Endothelial cell of umbilical vein (primary cell): ENCODE data around the gene XIRP1. TPM values are rescaled to one million over a fixed set of nuclear protein-coding genes. Genes with fewer than 3 reads are reported as not detected.
A peak's percentile ranks its signal among the peaks of the same experiment; 100 is the strongest.

Experiments used
- BruUV-seq: library from RNA; stranded (reverse); fragments of 400-500 nt; replicated peaks from 2 replicates; lab custom pipeline; 2021; lab: Mats Ljungman, UMichigan
- CTCF ChIA-PET: fragments of 300-600, 350-600 bp; sonication (Branson Sonifier 250); formaldehyde crosslinking; loops from one replicate; lab custom pipeline; 2021; ENCODE audit warnings: antibody characterized with exemption, inconsistent platforms; lab: Charles Lee
- POLR2A ChIA-PET: fragments of 300-600, 350-600 bp; sonication (Branson Sonifier 250); formaldehyde crosslinking; loops from one replicate; lab custom pipeline; 2021; ENCODE audit warnings: antibody characterized with exemption, inconsistent platforms; lab: Charles Lee
- DNase-seq: peaks from one replicate; pipeline ENCODE4 v3.0.0-alpha.2; 2011; ENCODE audit warnings: low read depth, low spot score
- FAIRE-seq: peaks from 2 replicates; lab custom pipeline; 2011; peaks lifted over from hg19 to GRCh38; lab: Jason Lieb, UNC
- H2AFZ ChIP-seq: 2 replicates; pipeline ENCODE4 v1.6.0; 2012; ENCODE audit warnings: low read depth, low read length, control low read depth, inconsistent platforms
- H3K27ac ChIP-seq: 2 replicates; pipeline ENCODE4 v1.5.1; 2011; ENCODE audit warnings: low read depth, mild to moderate bottlenecking, control low read depth, low read length, moderate library complexity; ENCODE audit not compliant: insufficient read depth
- H3K27me3 ChIP-seq, 2 experiments: 2 replicates each; pipeline versions ENCODE4 v1.6.0 to v1.6.1; 2011; ENCODE audit warnings: low read length in 2 of 2, mixed read lengths in 1 of 2; ENCODE audit not compliant: control insufficient read depth in 2 of 2, insufficient read depth in 2 of 2
- H3K36me3 ChIP-seq, 2 experiments: 2 replicates in 1 of 2; 3 replicates in 1 of 2; pipeline ENCODE4 v1.5.1; 2011; ENCODE audit warnings: low read length in 2 of 2, mild to moderate bottlenecking in 1 of 2, moderate library complexity in 1 of 2; ENCODE audit not compliant: control insufficient read depth in 2 of 2, insufficient read depth in 2 of 2; ENCODE audit errors: extremely low read depth in 1 of 2
- H3K4me1 ChIP-seq: 3 replicates; pipeline ENCODE4 v1.5.1; 2011; ENCODE audit warnings: mild to moderate bottlenecking, low read length; ENCODE audit not compliant: control insufficient read depth, insufficient read depth; ENCODE audit errors: extremely low read depth
- H3K4me2 ChIP-seq: 2 replicates; pipeline ENCODE4 v1.6.1; 2011; ENCODE audit warnings: low read length, control low read depth, mixed read lengths; ENCODE audit not compliant: insufficient read depth
- H3K4me3 ChIP-seq, 3 experiments: fragments of 200-600 bp in 1 of 3; sonication (generic), shearing (Covaris generic) in 1 of 3; replicated peaks in 1 of 3; 2 replicates each; pipeline ENCODE4 v1.5.1; 2011 to 2016; ENCODE audit warnings: control low read depth in 3 of 3, low read length in 3 of 3, mild to moderate bottlenecking in 2 of 3, inconsistent platforms in 1 of 3, low read depth in 1 of 3, moderate library complexity in 1 of 3; ENCODE audit not compliant: insufficient read depth in 1 of 3
- H3K79me2 ChIP-seq: 2 replicates; pipeline ENCODE4 v1.6.0; 2012; ENCODE audit warnings: low read length, inconsistent platforms; ENCODE audit not compliant: control insufficient read depth, insufficient read depth
- H3K9ac ChIP-seq: replicated peaks from 2 replicates; pipeline ENCODE3; 2011; ENCODE audit warnings: low read length, control low read depth; ENCODE audit not compliant: insufficient read depth; ENCODE audit errors: extremely low read depth
- H3K9me1 ChIP-seq: replicated peaks from 3 replicates; pipeline ENCODE4 v1.6.0; 2011; ENCODE audit warnings: mild to moderate bottlenecking, low read length; ENCODE audit not compliant: control insufficient read depth, insufficient read depth; ENCODE audit errors: extremely low read depth
- H3K9me3 ChIP-seq: replicated peaks from 2 replicates; pipeline ENCODE4 v1.5.1; 2012; ENCODE audit warnings: low read length, inconsistent platforms; ENCODE audit not compliant: control insufficient read depth, insufficient read depth
- H4K20me1 ChIP-seq: replicated peaks from 2 replicates; pipeline ENCODE3; 2011; ENCODE audit warnings: mild to moderate bottlenecking, low read length; ENCODE audit not compliant: control insufficient read depth, insufficient read depth; ENCODE audit errors: extremely low read depth
- CTCF ChIP-seq, 2 donors: IDR thresholded peaks; 1 replicate in 1 of 2; 2 replicates in 1 of 2; pipeline ENCODE4 v1.5.1; 2011; ENCODE audit warnings: low read length in 2 of 2, mild to moderate bottlenecking in 2 of 2, moderate library complexity in 2 of 2, control low read depth in 1 of 2, inconsistent platforms in 1 of 2, low read depth in 1 of 2; ENCODE audit not compliant: insufficient read depth in 1 of 2; ENCODE audit errors: extremely low read depth in 1 of 2
- EZH2 ChIP-seq: IDR thresholded peaks from 2 replicates; pipeline ENCODE4 v1.6.1; 2012; ENCODE audit warnings: borderline replicate concordance, low read depth, mild to moderate bottlenecking, moderate library complexity, low read length, inconsistent platforms; ENCODE audit not compliant: severe bottlenecking
- FOS ChIP-seq: IDR thresholded peaks from 2 replicates; pipeline ENCODE4 v1.6.1; 2011; ENCODE audit warnings: mild to moderate bottlenecking, low read length, moderate library complexity, borderline replicate concordance; ENCODE audit not compliant: insufficient read depth
- GATA2 ChIP-seq: IDR thresholded peaks from 2 replicates; pipeline ENCODE4 v1.7.0; 2011; ENCODE audit warnings: low read depth, mild to moderate bottlenecking, moderate library complexity, mixed read lengths, low read length; ENCODE audit not compliant: insufficient read length, insufficient read depth
- JUN ChIP-seq: IDR thresholded peaks from 2 replicates; pipeline ENCODE4 v1.6.1; 2011; ENCODE audit warnings: borderline replicate concordance, low read depth; ENCODE audit not compliant: insufficient read length, insufficient read depth
- MAX ChIP-seq: IDR thresholded peaks from 2 replicates; pipeline ENCODE4 v1.6.1; 2011; ENCODE audit not compliant: insufficient read depth, insufficient read length
- MYC ChIP-seq: IDR thresholded peaks from one replicate; pipeline ENCODE4 v1.6.1; 2011; ENCODE audit warnings: mild to moderate bottlenecking, low read depth, low read length
- POLR2A ChIP-seq: IDR thresholded peaks from 2 replicates; pipeline ENCODE4 v1.6.1; 2012; ENCODE audit warnings: low read depth, mild to moderate bottlenecking, control low read depth, low read length
- POLR2AphosphoS5 ChIP-seq: IDR thresholded peaks from 2 replicates; pipeline ENCODE4 v1.6.1; 2012; ENCODE audit warnings: low read depth, mild to moderate bottlenecking, control low read depth, low read length, moderate library complexity; ENCODE audit not compliant: insufficient read depth
- dilution Hi-C: fragments of 300-500 bp; cut with MboI; formaldehyde crosslinking; loops from one replicate; pipeline ENCODE4 v1.15.0; 2019; ENCODE audit warnings: low sequenced_read_pairs; ENCODE audit not compliant: extremely low pct_ligation_motif_present
- intact Hi-C: fragments of 100-400 bp; cut with micrococcal nuclease; formaldehyde crosslinking; loops from one replicate; pipeline ENCODE4 v1.10.0; 2022
- polyA plus RNA-seq, 4 experiments: library from polyadenylated mRNA; depleted of rRNA in 3 of 4; stranded (reverse) in 3 of 4; unstranded in 1 of 4; fragments of >200 nt; gene quantifications; 2 replicates each; pipeline versions ENCODE4 v1.2.1 to v1.2.3, GENCODE V29; 2011 to 2012; ENCODE audit warnings: missing spikeins in 1 of 4
- total RNA-seq: library from RNA; stranded (reverse); gene quantifications from 2 replicates; pipeline ENCODE4 v1.2.3, GENCODE V29; 2021

Gene XIRP1
- total and polyA plus RNA-seq, 2 donors (not counting 3 experiments of a cell fraction or from before 2014, with no cell fraction given) = not detected

GRCh38 chr3:39180183-39180545 lies 12.2 kb downstream of the XIRP1 start:
- CTCF ChIA-PET = interaction anchor here (0.8 to 1.0 kb wide), 2 partner anchors 33 to 53 kb away, joined by 3 to 5 read pairs; no protein-coding TSS in a partner anchor
- dilution Hi-C loops (no loop called here), intact Hi-C loops (no loop called here)
- TF ChIP-seq POLR2AphosphoS5 (no peak), EZH2 (no peak)
- Histone ChIP-seq H3K27ac (peak overlapping the region; percentile 17), H3K36me3 (no peaks in the 10 kb centered on the region), H2AFZ (peak overlapping the region; percentile 36), H3K9ac (peak overlapping the region; percentile 15), H3K79me2 (no peaks in the 10 kb centered on the region), H4K20me1 (no peaks in the 10 kb centered on the region), H3K27me3 (no peaks in the 10 kb centered on the region), H3K4me3 (no peak overlapping the region), H3K4me2 (peak overlapping the region; percentile 48), H3K9me1 (no peaks in the 10 kb centered on the region), H3K4me1 (peaks cover 25% of the 10 kb centered on the region), H3K9me3 (no peaks in the 10 kb centered on the region)
- DNase-seq = no peak
- no peak for FAIRE-seq
- BruUV-seq = no TSS peak
- POLR2A ChIA-PET = no interaction called here

- CTCF ChIA-PET = interaction anchor here (1.2 to 3.4 kb wide), 7 partner anchors 11 to 110 kb away, joined by 3 to 41 read pairs (median 11); no protein-coding TSS in a partner anchor
These were observed 13.8 kb downstream of the XIRP1 start for GRCh38 chr3:39178553-39178952.

More at GRCh38 chr3:39178553-39178952, 13.8 kb downstream of the XIRP1 start:
- POLR2A ChIA-PET = interaction anchor here (1.1 to 2.0 kb wide), 7 partner anchors 10 to 93 kb away, joined by 3 to 19 read pairs (median 5); partner anchors contain the start of genes GORASP1 and TTC21A
- Histone ChIP-seq H4K20me1 (no peaks in the 10 kb centered on the region), H3K79me2 (no peaks in the 10 kb centered on the region), H3K4me1 (peaks cover 25% of the 10 kb centered on the region), H3K9me3 (no peaks in the 10 kb centered on the region), H2AFZ (no peak overlapping the region), H3K4me3 (peak overlapping the region in 1 of 3 experiments; percentile 55), H3K4me2 (peak overlapping the region; percentile 74), H3K36me3 (no peaks in the 10 kb centered on the region), H3K27me3 (no peaks in the 10 kb centered on the region), H3K27ac (peak overlapping the region; percentile 96), H3K9ac (peak overlapping the region; percentile 86), H3K9me1 (no peaks in the 10 kb centered on the region)
- intact Hi-C loops (loop anchor here (1.0 to 5.0 kb wide), 5 partner anchors 27 to 126 kb away; partner anchors contain the start of genes GORASP1, SCN11A, TTC21A and WDR48), dilution Hi-C loops (no loop called here)
- peak; percentile 38 for TF ChIP-seq MAX
- TF ChIP-seq GATA2 = no peak
- TF ChIP-seq JUN = peak; percentile 36
- no peak for TF ChIP-seq EZH2
- TF ChIP-seq CTCF (IDR thresholded peaks at IDR 0.05; ENCODE audit: extremely low read depth in 1 of 2, insufficient read depth in 1 of 2, low read depth in 1 of 2, low read length in 2 of 2) = no peak
- TF ChIP-seq POLR2AphosphoS5 = peak; percentile 8
- no peak for TF ChIP-seq FOS
- no peak for TF ChIP-seq MYC
- TF ChIP-seq POLR2A = no peak
- peak; percentile 69 for FAIRE-seq
- no TSS peak for BruUV-seq
- DNase-seq = peak; percentile 71
